NCI-H128 (cell line): Measurements from ENCODE around the gene OR10G2.
"Not testable (repeated sequence)": the region's sequence is repeated elsewhere in the genome, so short reads cannot be mapped to it uniquely, and the experiment has no call there.

Experiments used
- DNase-seq: peaks from one replicate; lab custom pipeline; 2025; ENCODE audit not compliant: unreplicated experiment; lab: John Stamatoyannopoulos, UW

Gene OR10G2

DNA sequence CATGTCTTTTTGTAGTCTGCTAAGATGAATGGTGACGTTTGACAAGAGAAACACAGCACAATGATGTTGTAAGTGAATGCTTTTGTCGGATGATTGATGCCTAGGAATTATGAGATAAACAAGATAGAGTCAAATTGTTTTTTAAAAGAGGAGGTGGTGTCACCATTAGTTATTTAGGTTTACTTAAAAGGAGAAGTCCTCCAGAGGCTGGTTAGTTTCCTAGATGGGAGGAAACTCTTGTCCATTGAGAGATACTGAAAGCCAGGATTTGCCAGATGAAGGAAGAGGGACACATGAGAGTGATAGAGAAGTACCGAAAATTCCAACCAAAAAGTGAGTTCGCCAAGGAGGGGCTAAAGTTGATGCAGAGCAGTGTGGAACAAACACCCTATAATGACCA, at the start of gene OR10G2:
Gene OR10G2 (minus strand): TSS at position 101 of the 400 bp plus-strand sequence. CDS start 98 bp downstream, at position 3.
- no peak for DNase-seq

DNA sequence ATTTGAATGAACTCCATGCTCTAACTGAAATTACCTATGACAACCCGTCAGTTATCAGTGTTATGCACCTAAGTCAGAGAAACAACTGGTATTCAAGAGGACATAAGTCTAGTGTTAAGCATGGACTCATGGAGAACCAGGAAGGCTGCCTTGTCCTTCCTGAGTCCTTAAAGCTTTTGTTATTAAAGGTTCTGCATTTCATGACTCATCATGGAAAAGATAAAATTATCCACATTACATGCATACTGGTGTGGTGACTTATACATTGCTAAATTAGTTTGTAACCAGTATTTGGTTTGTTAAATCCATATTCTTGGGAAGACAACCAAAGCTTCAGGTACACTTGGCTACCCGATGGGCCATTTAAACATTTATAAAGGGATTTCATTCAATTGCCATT, 45.3 kb upstream of the OR10G2 start:
- no peak for DNase-seq

DNA sequence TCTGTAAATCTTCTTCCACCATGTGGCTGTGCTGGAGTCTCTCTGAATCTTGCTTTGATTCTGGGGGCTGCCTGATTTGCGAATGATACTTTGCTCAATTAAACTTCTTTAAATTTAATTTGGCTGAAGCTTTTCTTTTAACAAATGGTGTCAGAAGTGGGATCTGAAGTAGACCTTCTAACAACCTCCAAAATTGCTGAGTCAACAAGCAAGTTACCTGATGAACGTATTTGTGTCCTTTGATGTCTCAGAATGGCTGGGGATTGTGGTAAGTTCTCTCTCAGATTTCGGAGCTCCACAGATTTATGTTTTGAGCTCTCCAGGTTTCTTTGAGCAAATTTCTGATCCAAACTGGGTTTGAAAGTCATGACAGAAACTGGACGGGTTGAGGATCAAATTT, 40.8 kb upstream of the OR10G2 start:
- no peak for DNase-seq

DNA sequence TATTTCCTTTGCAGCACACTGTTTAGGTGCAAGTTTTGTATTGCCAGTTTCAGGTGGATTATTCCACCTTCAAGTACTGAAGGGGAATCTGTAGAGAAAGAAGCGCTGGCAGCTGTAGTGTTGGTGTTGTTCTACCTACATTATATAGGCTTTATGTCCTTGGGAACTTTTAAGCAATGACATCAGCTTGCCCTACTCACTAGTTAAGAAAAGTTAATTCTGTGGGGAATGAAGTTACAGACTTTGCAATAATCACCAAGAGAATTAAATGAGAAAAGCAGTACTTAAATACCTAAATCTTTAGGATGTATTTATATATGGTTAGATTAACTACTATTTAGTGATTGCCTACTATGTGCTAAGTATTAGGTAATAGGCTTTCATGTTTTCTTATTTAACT, 39.0 kb upstream of the OR10G2 start, which contains the start of gene OR4E1:
Gene OR4E1 (minus strand): TSS at position 101 of the 400 bp plus-strand sequence. CDS start 2,883 bp downstream, outside the sequence.
- no peak for DNase-seq

- DNase-seq, result no peak
Measured at GRCh38 chr14:21672116-21672515, 37.4 kb upstream of the OR10G2 start.

DNA sequence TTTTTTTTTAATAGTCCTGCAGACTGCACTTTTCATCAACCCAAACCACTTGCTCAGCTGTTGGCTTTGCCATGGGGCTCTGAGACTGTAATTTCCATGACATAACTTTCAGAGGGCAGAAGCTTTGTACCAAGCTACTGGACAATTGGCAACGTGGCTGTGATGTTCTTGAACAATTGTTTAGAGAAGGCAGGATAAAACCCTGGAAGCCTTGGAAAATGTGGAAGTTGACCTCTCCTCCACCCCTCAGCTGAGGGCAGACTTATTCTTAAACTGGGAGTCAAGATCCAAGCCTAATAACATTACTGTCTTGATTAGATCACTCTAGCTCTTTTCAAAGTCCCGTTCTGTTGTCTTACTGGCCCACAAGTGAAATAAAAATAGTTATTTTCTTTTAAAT, 36.6 kb upstream of the OR10G2 start:
- no peak for DNase-seq

- DNase-seq, result no peak
Measured at GRCh38 chr14:21669284-21669683, 34.5 kb upstream of the OR10G2 start.

DNA sequence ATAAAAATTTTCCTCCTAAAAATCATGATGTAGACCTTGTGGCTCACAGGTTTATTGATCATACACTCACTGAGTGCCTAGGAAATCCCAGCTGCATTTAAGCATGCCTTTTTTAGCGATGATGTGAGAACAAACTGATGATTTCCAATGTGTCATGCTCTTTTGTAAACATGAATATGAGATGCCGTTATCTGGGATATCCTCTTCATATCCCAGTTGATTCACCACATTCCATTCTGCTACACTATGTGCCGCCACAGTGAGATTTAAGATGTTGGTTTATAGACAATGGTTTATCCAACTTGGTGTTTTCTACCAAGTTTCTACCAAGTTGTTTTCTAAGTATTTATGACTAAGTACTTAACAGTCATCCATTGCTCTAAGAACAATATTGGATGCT, 33.6 kb upstream of the OR10G2 start:
- no peak for DNase-seq

DNA sequence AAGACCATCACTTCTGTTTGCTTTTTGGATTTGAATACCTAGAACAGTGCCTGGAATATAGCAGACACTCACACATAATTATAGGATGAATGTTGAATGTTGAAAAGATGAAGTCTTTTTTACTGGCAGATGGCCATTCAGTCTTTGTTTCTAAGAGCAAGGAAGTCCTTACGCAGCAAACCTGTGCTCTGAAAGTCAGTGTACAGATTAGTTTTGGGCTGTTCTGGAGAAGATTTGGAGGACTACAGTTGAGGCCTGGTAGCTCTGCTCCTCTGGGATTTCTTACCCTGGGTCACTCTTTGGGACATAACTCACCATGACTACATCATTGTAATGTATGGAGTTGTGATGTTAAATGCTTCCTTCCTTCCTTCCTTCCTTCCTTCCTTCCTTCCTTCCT, 22.2 kb upstream of the OR10G2 start:
- no peak for DNase-seq

- DNase-seq, result no peak
Measured at GRCh38 chr14:21654215-21654614, 19.5 kb upstream of the OR10G2 start.

DNA sequence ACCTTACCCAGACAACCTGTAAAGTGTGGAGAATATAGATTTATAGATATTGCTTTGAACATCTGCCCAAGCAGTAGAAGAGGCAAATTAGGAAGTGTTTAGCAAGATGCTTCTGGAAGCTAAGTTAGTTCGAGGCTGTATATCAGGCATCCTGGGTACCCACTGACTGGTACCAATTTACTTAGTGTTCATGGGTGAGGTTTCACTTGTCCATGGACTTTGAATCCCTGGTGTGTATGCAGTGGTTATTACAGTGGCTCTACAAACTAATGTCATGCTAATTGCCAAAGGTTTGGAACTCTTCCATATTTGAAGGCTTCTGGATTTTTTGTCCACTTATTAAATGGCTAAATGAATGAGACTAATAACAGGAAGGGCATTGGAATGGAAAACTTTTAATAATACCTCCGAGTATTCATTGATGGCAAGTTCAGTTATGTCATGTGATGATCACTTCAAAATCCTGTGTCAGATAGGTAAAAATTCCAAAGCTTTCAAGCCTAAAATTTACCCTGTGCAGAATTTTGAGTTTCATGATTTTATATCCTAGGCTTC, 18.7 kb upstream of the OR10G2 start, which contains the start of gene OR4E2:
Gene OR4E2 (plus strand): TSS at position 505 of the 555 bp plus-strand sequence. CDS start 11,248 bp downstream, outside the sequence.
- DNase-seq, result no peak

- DNase-seq, result no peak
Measured at GRCh38 chr14:21652209-21652808, 17.6 kb upstream of the OR10G2 start.

DNA sequence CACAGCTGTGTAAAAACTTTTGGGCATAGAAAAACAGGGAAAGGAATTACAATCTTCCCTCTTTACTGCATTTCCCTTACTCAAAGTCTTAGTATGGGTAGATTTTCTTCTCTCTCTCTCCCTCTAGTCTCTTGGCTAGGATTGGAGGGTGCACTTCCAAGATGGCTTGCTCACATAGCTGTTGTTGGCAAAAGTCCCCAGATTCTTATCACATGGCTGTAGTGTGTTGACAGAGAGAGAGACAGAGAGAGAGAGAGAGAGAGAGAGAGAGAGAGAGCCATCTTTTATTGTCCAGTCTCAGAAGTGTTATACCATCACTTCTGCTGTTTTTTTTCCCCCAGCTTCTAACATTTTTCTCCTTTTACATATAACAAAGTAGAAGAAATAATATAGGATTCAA, 12.6 kb upstream of the OR10G2 start:
- DNase-seq, result no peak

DNA sequence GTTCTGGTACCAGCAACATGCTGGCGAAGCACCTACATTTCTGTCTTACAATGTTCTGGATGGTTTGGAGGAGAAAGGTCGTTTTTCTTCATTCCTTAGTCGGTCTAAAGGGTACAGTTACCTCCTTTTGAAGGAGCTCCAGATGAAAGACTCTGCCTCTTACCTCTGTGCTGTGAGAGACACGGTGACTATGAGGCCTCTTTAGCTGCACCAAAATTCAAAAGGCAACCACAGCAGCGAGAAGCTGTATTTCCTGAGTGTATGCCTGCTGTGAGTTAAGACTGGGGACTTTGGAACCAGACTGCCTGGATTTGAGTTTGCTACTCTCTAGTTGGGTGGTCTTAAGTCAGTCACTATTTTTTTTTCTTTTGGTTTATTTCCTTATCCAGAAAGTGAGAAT, 8.7 kb upstream of the OR10G2 start:
- no peak for DNase-seq

- DNase-seq, result no peak
Measured at GRCh38 chr14:21642683-21643082, 7.9 kb upstream of the OR10G2 start.

GRCh38 chr14:21631084-21631483, 3.7 kb downstream of the OR10G2 start:
- DNase-seq, result no peak

GRCh38 chr14:21630503-21630902, 4.2 kb downstream of the OR10G2 start:
- DNase-seq, result not testable (repeated sequence)

DNA sequence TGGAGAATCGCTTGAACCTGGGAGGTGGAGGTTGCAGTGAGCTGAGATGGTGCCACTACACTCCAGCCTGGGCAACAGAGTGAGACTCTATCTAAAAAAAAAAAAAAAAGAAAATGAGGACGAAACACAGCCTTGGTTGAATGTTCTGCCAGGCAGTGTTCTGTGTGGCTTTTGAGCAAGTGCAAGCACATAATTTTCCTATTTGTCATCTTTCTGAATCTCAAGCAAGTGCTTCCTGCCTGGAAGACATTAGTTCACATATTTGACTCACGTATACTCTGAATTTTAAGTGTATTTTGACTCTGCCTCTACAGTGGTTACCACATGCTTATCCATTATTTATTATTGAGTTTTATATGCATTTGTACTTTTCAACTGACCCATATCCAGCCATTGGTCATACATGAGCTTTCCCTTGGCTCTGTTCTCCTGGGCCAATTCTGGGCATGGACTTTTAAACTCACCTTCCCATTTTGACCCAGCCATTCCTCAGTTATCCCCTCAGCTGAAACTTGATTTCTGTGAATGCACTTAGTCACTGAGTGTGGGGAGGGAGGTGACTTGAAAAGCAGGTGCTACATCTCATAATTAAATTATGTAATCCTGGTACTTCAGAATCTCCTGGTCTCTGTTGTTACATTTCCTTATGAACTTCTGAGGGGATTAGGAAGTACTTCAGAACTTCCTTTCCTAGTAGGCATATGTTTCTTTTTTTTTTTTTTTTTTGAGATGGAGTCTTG, 8.1 kb downstream of the OR10G2 start:
- no peak for DNase-seq

- DNase-seq, result no peak
Measured at GRCh38 chr14:21617614-21618013, 17.1 kb downstream of the OR10G2 start.

- no peak for DNase-seq
Measured at GRCh38 chr14:21614240-21614639, 20.5 kb downstream of the OR10G2 start.

DNA sequence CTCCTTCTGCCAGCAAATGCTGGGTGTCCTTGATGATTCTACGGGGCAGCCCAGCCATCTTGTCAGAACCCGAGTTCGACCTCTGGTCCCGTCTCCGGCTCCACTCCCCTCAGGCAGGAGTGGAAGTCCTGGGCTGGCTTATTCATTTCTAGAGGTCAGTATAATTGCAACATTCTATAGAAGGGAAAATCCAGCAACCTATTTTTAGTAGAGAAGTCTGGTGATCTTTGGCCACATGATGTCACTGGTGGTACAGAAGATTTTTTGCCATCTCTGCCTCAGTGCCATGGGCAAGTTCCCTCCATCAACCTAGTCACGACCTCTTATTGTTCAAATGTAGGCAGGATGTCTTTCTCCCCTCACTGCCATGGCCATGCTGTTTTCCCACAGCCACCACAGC, 22.4 kb downstream of the OR10G2 start:
- no peak for DNase-seq

DNA sequence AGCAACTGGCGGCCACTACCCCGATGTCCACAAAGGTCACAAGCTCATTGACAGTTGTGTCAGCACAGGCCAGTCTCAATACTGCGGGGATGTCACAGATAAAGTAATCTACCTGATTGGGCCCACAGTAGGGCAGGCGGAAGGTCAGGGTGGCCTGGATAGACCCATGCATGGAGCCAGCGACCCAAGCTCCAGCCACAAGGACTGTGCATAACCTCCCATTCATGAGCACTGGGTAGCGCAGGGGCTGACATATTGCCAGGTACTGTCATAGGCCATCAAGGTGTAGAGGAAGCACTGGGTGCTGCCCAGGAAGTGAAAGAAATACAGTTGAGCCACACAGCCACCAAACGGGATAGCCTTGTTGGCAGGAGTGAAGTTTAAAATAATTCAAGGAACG, 32.6 kb downstream of the OR10G2 start:
- DNase-seq, result not testable (repeated sequence)
